Measurements from ENCODE around the gene LHX8.

The LHX8 gene

GRCh38 chr1:75170011-75170410 is 35.8 kb downstream of the LHX8 start:
- no peaks in the 10 kb centered on the region for H3K27me3 ChIP-seq (replicated peaks; ENCODE audit: insufficient read depth, low read length)
- H3K9me3 ChIP-seq (replicated peaks; ENCODE audit: insufficient read depth, low read length) = no peaks in the 10 kb centered on the region
- TF ChIP-seq EZH2phosphoT487 (IDR thresholded peaks at IDR 0.05; ENCODE audit: low read length) (no peak), CTCF (IDR thresholded peaks at IDR 0.05; ENCODE audit: low read length) (no peak), EZH2 (optimal IDR thresholded peaks at IDR 0.05; ENCODE audit: low read depth, low read length) (no peak)
- H3K4me2 ChIP-seq (ENCODE audit: low read depth, low read length) = no peak overlapping the region
- H3K27ac ChIP-seq (ENCODE audit: low read length) = no peak overlapping the region
- no peak overlapping the region for H3K9ac ChIP-seq (ENCODE audit: low read length)
- H3K9me2 ChIP-seq (replicated peaks; ENCODE audit: insufficient read depth, low read length) = no peaks in the 10 kb centered on the region
- no peak for DNase-seq
- no peaks in the 10 kb centered on the region for H3F3A ChIP-seq (ENCODE audit: insufficient read depth, low read length)
- no peak overlapping the region for H3K4me3 ChIP-seq (ENCODE audit: low read length)
- no peak overlapping the region for H2AFZ ChIP-seq (ENCODE audit: low read length)
- H3K4me1 ChIP-seq (ENCODE audit: low read length) = no peaks in the 10 kb centered on the region
- H3K36me3 ChIP-seq (replicated peaks; ENCODE audit: insufficient read depth, low read length) = no peaks in the 10 kb centered on the region
- no peaks in the 10 kb centered on the region for H3K79me2 ChIP-seq (ENCODE audit: low read length)
- no peaks in the 10 kb centered on the region for H4K20me1 ChIP-seq (ENCODE audit: insufficient read depth, low read length)

GRCh38 chr1:75170981-75171380 is 36.8 kb downstream of the LHX8 start:
- no peak overlapping the region for H2AFZ ChIP-seq (ENCODE audit: low read length)

GRCh38 chr1:75171876-75172275 is 37.7 kb downstream of the LHX8 start:
- no peaks in the 10 kb centered on the region for H3K36me3 ChIP-seq (replicated peaks; ENCODE audit: insufficient read depth, low read length)
- no peaks in the 10 kb centered on the region for H3K9me2 ChIP-seq (replicated peaks; ENCODE audit: insufficient read depth, low read length)
- no peak overlapping the region for H3K4me2 ChIP-seq (ENCODE audit: low read depth, low read length)
- no peaks in the 10 kb centered on the region for H3F3A ChIP-seq (ENCODE audit: insufficient read depth, low read length)
- H4K20me1 ChIP-seq (ENCODE audit: insufficient read depth, low read length) = no peaks in the 10 kb centered on the region
- no peak overlapping the region for H2AFZ ChIP-seq (ENCODE audit: low read length)
- TF ChIP-seq CTCF (IDR thresholded peaks at IDR 0.05; ENCODE audit: low read length) = no peak
- TF ChIP-seq EZH2phosphoT487 (IDR thresholded peaks at IDR 0.05; ENCODE audit: low read length) = no peak
- TF ChIP-seq EZH2 (optimal IDR thresholded peaks at IDR 0.05; ENCODE audit: low read depth, low read length) = no peak
- no peaks in the 10 kb centered on the region for H3K4me1 ChIP-seq (ENCODE audit: low read length)
- DNase-seq = no peak
- no peaks in the 10 kb centered on the region for H3K79me2 ChIP-seq (ENCODE audit: low read length)
- H3K9ac ChIP-seq (ENCODE audit: low read length) = no peak overlapping the region
- no peak overlapping the region for H3K27ac ChIP-seq (ENCODE audit: low read length)
- H3K4me3 ChIP-seq (ENCODE audit: low read length) = no peak overlapping the region
- no peaks in the 10 kb centered on the region for H3K9me3 ChIP-seq (replicated peaks; ENCODE audit: insufficient read depth, low read length)
- H3K27me3 ChIP-seq (replicated peaks; ENCODE audit: insufficient read depth, low read length) = no peaks in the 10 kb centered on the region

More at GRCh38 chr1:75170981-75171380, 36.8 kb downstream of the LHX8 start:
- Histone ChIP-seq H3K4me2 (ENCODE audit: low read depth, low read length) (no peak overlapping the region), H3K9me2 (replicated peaks; ENCODE audit: insufficient read depth, low read length) (no peaks in the 10 kb centered on the region), H3F3A (ENCODE audit: insufficient read depth, low read length) (no peaks in the 10 kb centered on the region), H3K36me3 (replicated peaks; ENCODE audit: insufficient read depth, low read length) (no peaks in the 10 kb centered on the region), H3K4me3 (ENCODE audit: low read length) (no peak overlapping the region), H3K9ac (ENCODE audit: low read length) (no peak overlapping the region), H3K79me2 (ENCODE audit: low read length) (no peaks in the 10 kb centered on the region), H3K27me3 (replicated peaks; ENCODE audit: insufficient read depth, low read length) (no peaks in the 10 kb centered on the region), H3K27ac (ENCODE audit: low read length) (no peak overlapping the region), H4K20me1 (ENCODE audit: insufficient read depth, low read length) (no peaks in the 10 kb centered on the region), H3K9me3 (replicated peaks; ENCODE audit: insufficient read depth, low read length) (no peaks in the 10 kb centered on the region), H3K4me1 (ENCODE audit: low read length) (no peaks in the 10 kb centered on the region)
- TF ChIP-seq EZH2 (optimal IDR thresholded peaks at IDR 0.05; ENCODE audit: low read depth, low read length) (no peak), CTCF (IDR thresholded peaks at IDR 0.05; ENCODE audit: low read length) (no peak), EZH2phosphoT487 (IDR thresholded peaks at IDR 0.05; ENCODE audit: low read length) (no peak)
- no peak for DNase-seq

Data from MM.1S (cell line).